Thymus (tissue), 11 donors: ENCODE data around the gene PTH1R. TPM values are rescaled to one million over a fixed set of nuclear protein-coding genes. Genes with fewer than 3 reads are reported as not detected.

Source experiments
- DNase-seq, 9 donors: peaks; one replicate each; pipeline ENCODE4 v3.0.0-alpha.2; 2013; ENCODE audit warnings: low spot score in 9 of 9, low read depth in 6 of 9, missing footprints in 1 of 9
- H3K27ac ChIP-seq, 2 donors: one replicate each; pipeline ENCODE4 v1.5.1; 2013; ENCODE audit warnings: control low read depth in 1 of 2, low read depth in 1 of 2, low read length in 1 of 2, mild to moderate bottlenecking in 1 of 2, moderate library complexity in 1 of 2
- H3K27me3 ChIP-seq, 2 donors: one replicate each; pipeline ENCODE4 v1.5.1; 2013; ENCODE audit warnings: low read length in 1 of 2; ENCODE audit not compliant: control insufficient read depth in 2 of 2, insufficient read depth in 1 of 2
- H3K36me3 ChIP-seq, 2 donors: one replicate each; pipeline ENCODE4 v1.5.1; 2013; ENCODE audit warnings: low read length in 1 of 2, mild to moderate bottlenecking in 1 of 2, moderate library complexity in 1 of 2; ENCODE audit not compliant: control insufficient read depth in 2 of 2, insufficient read depth in 2 of 2
- H3K4me1 ChIP-seq, 2 donors: one replicate each; pipeline ENCODE4 v1.5.1; 2013; ENCODE audit warnings: low read length in 2 of 2; ENCODE audit not compliant: control insufficient read depth in 2 of 2, insufficient read depth in 2 of 2
- H3K4me3 ChIP-seq, 2 donors: one replicate each; pipeline ENCODE4 v1.5.1; 2013; ENCODE audit warnings: low read length in 2 of 2, control low read depth in 1 of 2, mild to moderate bottlenecking in 1 of 2
- H3K9me3 ChIP-seq, 2 donors: one replicate each; pipeline ENCODE4 v1.5.1; 2013; ENCODE audit warnings: low read length in 1 of 2, mild to moderate bottlenecking in 1 of 2; ENCODE audit not compliant: control insufficient read depth in 2 of 2, insufficient read depth in 1 of 2
- WGBS: extraction: QIAGEN DNeasy Blood & Tissue Kit; methylation state at CpG from one replicate; pipeline ENCODE4 v1.1.7; 2013; 5-methylcytosine and 5-hydroxymethylcytosine counted together
- polyA plus RNA-seq: library from polyadenylated mRNA; stranded (reverse); fragments of 200-250 nt; gene quantifications from one replicate; pipeline ENCODE4 v1.2.3, GENCODE V29; 2013
- total RNA-seq: library from RNA; stranded (reverse); fragments of 120-200 nt; gene quantifications from one replicate; pipeline ENCODE4 v1.2.4, GENCODE V29; 2013
- donor health status: healthy.

Gene PTH1R
- total and polyA plus RNA-seq, 2 donors = 0.80 to 6.9 TPM

GRCh38 chr3:46898321-46899150 lies 21.0 kb downstream of the PTH1R start:
- Histone ChIP-seq H3K36me3 (no peaks in the 10 kb centered on the region), H3K9me3 (no peaks in the 10 kb centered on the region), H3K27ac (no peak overlapping the region), H3K27me3 (peaks cover 16 to 71% of the 10 kb centered on the region in 2 donors), H3K4me1 (peaks cover 3% of the 10 kb centered on the region in 2 donors), H3K4me3 (no peak overlapping the region)
- WGBS = 26% methylated on average over 71 of the region's 71 CpGs
- DNase-seq = peak in 3 of 9 donors; percentile 25 to 54 (median 30)

- H3K27me3 ChIP-seq = peaks cover 16 to 63% of the 10 kb centered on the region in 2 donors
- 95% methylated on average over 22 of the region's 22 CpGs for WGBS
- DNase-seq = no peak
- H3K4me1 ChIP-seq = peaks cover 3% of the 10 kb centered on the region in 2 donors
- H3K27ac ChIP-seq = no peak overlapping the region
- H3K36me3 ChIP-seq = no peaks in the 10 kb centered on the region
- no peak overlapping the region for H3K4me3 ChIP-seq
- H3K9me3 ChIP-seq = no peaks in the 10 kb centered on the region
These were observed 21.9 kb downstream of the PTH1R start for GRCh38 chr3:46899151-46900006.

- 93% methylated on average over 5 of the region's 5 CpGs for WGBS
- Histone ChIP-seq H3K27ac (no peak overlapping the region), H3K36me3 (no peaks in the 10 kb centered on the region), H3K27me3 (peaks cover 16 to 58% of the 10 kb centered on the region in 2 donors), H3K9me3 (no peaks in the 10 kb centered on the region), H3K4me1 (peaks cover 3% of the 10 kb centered on the region in 2 donors), H3K4me3 (no peak overlapping the region)
- DNase-seq = no peak
These were observed 22.4 kb downstream of the PTH1R start for GRCh38 chr3:46900007-46900292.

GRCh38 chr3:46900356-46900755 lies 22.8 kb downstream of the PTH1R start:
- Histone ChIP-seq H3K4me3 (no peak overlapping the region), H3K36me3 (no peaks in the 10 kb centered on the region), H3K4me1 (peaks cover 3% of the 10 kb centered on the region in 2 donors), H3K27me3 (peaks cover 16 to 54% of the 10 kb centered on the region in 2 donors), H3K27ac (no peak overlapping the region), H3K9me3 (no peaks in the 10 kb centered on the region)
- WGBS = 96% methylated on average over 6 of the region's 6 CpGs
- DNase-seq = no peak

- H3K4me3 ChIP-seq = no peak overlapping the region
- no peak overlapping the region for H3K27ac ChIP-seq
- no peaks in the 10 kb centered on the region for H3K36me3 ChIP-seq
- WGBS = 89% methylated on average over 3 of the region's 3 CpGs
- DNase-seq = no peak
- H3K4me1 ChIP-seq = peaks cover 3% of the 10 kb centered on the region in 2 donors
- H3K27me3 ChIP-seq = peaks cover 16 to 47% of the 10 kb centered on the region in 2 donors
- no peaks in the 10 kb centered on the region for H3K9me3 ChIP-seq
These were observed 23.5 kb downstream of the PTH1R start for GRCh38 chr3:46901061-46901460.

- Histone ChIP-seq H3K36me3 (no peaks in the 10 kb centered on the region), H3K9me3 (no peaks in the 10 kb centered on the region), H3K4me3 (no peak overlapping the region), H3K27ac (no peak overlapping the region), H3K27me3 (peaks cover 16 to 41% of the 10 kb centered on the region in 2 donors), H3K4me1 (peaks cover 3% of the 10 kb centered on the region in 2 donors)
- WGBS = 97% methylated on average over 17 of the region's 17 CpGs
- DNase-seq = no peak
These were observed 24.2 kb downstream of the PTH1R start for GRCh38 chr3:46901591-46902187.

GRCh38 chr3:46902188-46902631 lies 24.7 kb downstream of the PTH1R start:
- no peaks in the 10 kb centered on the region for H3K9me3 ChIP-seq
- 94% methylated on average over 15 of the region's 15 CpGs for WGBS
- peaks cover 3% of the 10 kb centered on the region in 2 donors for H3K4me1 ChIP-seq
- H3K4me3 ChIP-seq = no peak overlapping the region
- no peak for DNase-seq
- no peaks in the 10 kb centered on the region for H3K36me3 ChIP-seq
- peaks cover 16 to 35% of the 10 kb centered on the region in 2 donors for H3K27me3 ChIP-seq
- no peak overlapping the region for H3K27ac ChIP-seq

GRCh38 chr3:46903341-46904302 lies 26.1 kb downstream of the PTH1R start:
- no peak overlapping the region for H3K4me3 ChIP-seq
- peaks cover 0 to 2% of the 10 kb centered on the region in 2 donors for H3K9me3 ChIP-seq
- no peak for DNase-seq
- no peaks in the 10 kb centered on the region for H3K36me3 ChIP-seq
- peaks cover 0 to 3% of the 10 kb centered on the region in 2 donors for H3K4me1 ChIP-seq
- WGBS = 89% methylated on average over 21 of the region's 21 CpGs
- no peak overlapping the region for H3K27ac ChIP-seq
- peaks cover 7 to 23% of the 10 kb centered on the region in 2 donors for H3K27me3 ChIP-seq
